Keratinocyte (primary cell): ENCODE results near the gene MRPS7. TPM values are rescaled to one million over a fixed set of nuclear protein-coding genes. Genes with fewer than 3 reads are reported as not detected.

Experiments
- DNase-seq: peaks from one replicate; pipeline ENCODE4 v3.0.0-alpha.2; 2011; ENCODE audit warnings: low read depth, missing footprints, low spot score
- FAIRE-seq: peaks from 2 replicates; lab custom pipeline; 2011; peaks lifted over from hg19 to GRCh38; lab: Jason Lieb, UNC
- H2AFZ ChIP-seq: 2 replicates; pipeline ENCODE4 v1.6.0; 2012; ENCODE audit warnings: low read length, control low read depth, inconsistent platforms; ENCODE audit not compliant: control insufficient read depth
- H3K27ac ChIP-seq: 2 replicates; pipeline ENCODE4 v1.5.1; 2011; ENCODE audit warnings: low read length; ENCODE audit not compliant: control insufficient read depth, insufficient read depth
- H3K27me3 ChIP-seq: 3 replicates; pipeline ENCODE4 v1.6.0; 2011; ENCODE audit warnings: low read length; ENCODE audit not compliant: control insufficient read depth, insufficient read depth; ENCODE audit errors: extremely low read depth
- H3K36me3 ChIP-seq, 2 experiments: 2 replicates in 1 of 2; 3 replicates in 1 of 2; pipeline ENCODE4 v1.5.1; 2011; ENCODE audit warnings: low read length in 2 of 2, mild to moderate bottlenecking in 1 of 2; ENCODE audit not compliant: control insufficient read depth in 2 of 2, insufficient read depth in 2 of 2; ENCODE audit errors: extremely low read depth in 1 of 2
- H3K4me1 ChIP-seq: 3 replicates; pipeline ENCODE4 v1.5.1; 2011; ENCODE audit warnings: low read length; ENCODE audit not compliant: control insufficient read depth, insufficient read depth; ENCODE audit errors: extremely low read depth
- H3K4me2 ChIP-seq: 3 replicates; pipeline ENCODE4 v1.6.0; 2011; ENCODE audit warnings: low read depth, low read length; ENCODE audit not compliant: control insufficient read depth, insufficient read depth; ENCODE audit errors: extremely low read depth
- H3K4me3 ChIP-seq, 3 experiments: fragments of 200-600 bp in 1 of 3; sonication (generic) in 1 of 3; 2 replicates in 2 of 3; 3 replicates in 1 of 3; pipeline ENCODE4 v1.5.1; 2011 to 2016; ENCODE audit warnings: low read length in 3 of 3, mild to moderate bottlenecking in 3 of 3, control low read depth in 2 of 3, inconsistent platforms in 1 of 3, low read depth in 1 of 3, mixed read lengths in 1 of 3, mixed run types in 1 of 3, moderate library complexity in 1 of 3; ENCODE audit not compliant: control insufficient read depth in 2 of 3, insufficient read depth in 2 of 3; ENCODE audit errors: extremely low read depth in 1 of 3
- H3K79me2 ChIP-seq: 2 replicates; pipeline ENCODE4 v1.6.0; 2012; ENCODE audit warnings: low read length; ENCODE audit not compliant: control insufficient read depth, insufficient read depth
- H3K9ac ChIP-seq: 3 replicates; pipeline ENCODE4 v1.6.0; 2011; ENCODE audit warnings: low read length; ENCODE audit not compliant: control insufficient read depth, insufficient read depth; ENCODE audit errors: extremely low read depth
- H3K9me1 ChIP-seq: 3 replicates; pipeline ENCODE4 v1.6.0; 2011; ENCODE audit warnings: low read length; ENCODE audit not compliant: control insufficient read depth, insufficient read depth; ENCODE audit errors: extremely low read depth
- H3K9me3 ChIP-seq: 2 replicates; pipeline ENCODE4 v1.5.1; 2012; ENCODE audit warnings: low read depth, low read length; ENCODE audit not compliant: control insufficient read depth
- H4K20me1 ChIP-seq: 3 replicates; pipeline ENCODE4 v1.6.0; 2011; ENCODE audit warnings: low read length; ENCODE audit not compliant: control insufficient read depth, insufficient read depth; ENCODE audit errors: extremely low read depth
- EZH2 ChIP-seq: IDR thresholded peaks from one replicate; pipeline ENCODE4 v1.6.1; 2012; ENCODE audit warnings: inconsistent platforms, mild to moderate bottlenecking, low read length, moderate library complexity
- dilution Hi-C: fragments of 300-500 bp; cut with MboI; formaldehyde crosslinking; loops from one replicate; pipeline ENCODE4 v1.7.0; 2020; ENCODE audit warnings: low sequenced_read_pairs; ENCODE audit not compliant: extremely low pct_ligation_motif_present
- polyA plus RNA-seq, 5 experiments: library from polyadenylated mRNA; depleted of rRNA in 3 of 5; stranded (reverse) in 3 of 5; stranded (forward) in 1 of 5; unstranded in 1 of 5; fragments of >200 nt; gene quantifications; 1 replicate in 1 of 5; 2 replicates in 3 of 5; 3 replicates in 1 of 5; pipeline versions ENCODE4 v1.2.1 to v1.2.3, GENCODE V29; 2011 to 2012; ENCODE audit warnings: missing spikeins in 2 of 5, low read depth in 1 of 5, low replicate concordance in 1 of 5
- TF ChIP-seq, protein P1 (sequence below), 3 experiments: IDR thresholded peaks in 1 of 3; conservative IDR thresholded peaks in 1 of 3; optimal IDR thresholded peaks in 1 of 3; 2 replicates in 2 of 3; 3 replicates in 1 of 3; pipeline versions ENCODE3 to v1.5.1; 2011; ENCODE audit warnings: low read length in 3 of 3, mild to moderate bottlenecking in 3 of 3, moderate library complexity in 2 of 3, control low read depth in 1 of 3, inconsistent platforms in 1 of 3; ENCODE audit not compliant: insufficient read depth in 2 of 3; ENCODE audit errors: extremely low read depth in 1 of 3

Gene MRPS7
- polyA plus RNA-seq, 1 donor (not counting 4 experiments of a cell fraction or from before 2014, with no cell fraction given) = 79.0 TPM

DNA sequence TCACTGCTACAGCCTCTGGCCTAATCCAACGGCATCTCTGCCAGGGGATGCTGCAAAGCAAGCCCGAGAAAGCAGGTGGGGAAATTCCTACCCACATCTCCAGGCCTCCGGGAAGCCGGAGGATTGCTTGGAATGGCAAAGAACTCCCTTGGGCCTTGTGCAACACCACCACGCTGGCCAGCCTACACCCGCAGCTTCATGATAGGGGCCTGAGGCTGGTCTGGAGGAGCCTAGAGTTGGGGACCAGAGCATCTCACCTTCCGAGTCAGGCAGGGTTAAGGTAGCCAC is 20.6 kb upstream of the MRPS7 start:
- Histone ChIP-seq H3K9me3 (no peaks in the 10 kb centered on the region), H4K20me1 (peaks cover 9% of the 10 kb centered on the region), H3K27ac (no peak overlapping the region), H2AFZ (no peak overlapping the region), H3K9ac (no peak overlapping the region), H3K4me1 (no peaks in the 10 kb centered on the region), H3K79me2 (no peaks in the 10 kb centered on the region), H3K36me3 (peaks cover 58 to 78% of the 10 kb centered on the region in 2 experiments), H3K9me1 (no peaks in the 10 kb centered on the region), H3K4me3 (no peak overlapping the region), H3K4me2 (no peak overlapping the region), H3K27me3 (no peaks in the 10 kb centered on the region)
- TF ChIP-seq EZH2 = no peak
- TF ChIP-seq, protein P1, sequence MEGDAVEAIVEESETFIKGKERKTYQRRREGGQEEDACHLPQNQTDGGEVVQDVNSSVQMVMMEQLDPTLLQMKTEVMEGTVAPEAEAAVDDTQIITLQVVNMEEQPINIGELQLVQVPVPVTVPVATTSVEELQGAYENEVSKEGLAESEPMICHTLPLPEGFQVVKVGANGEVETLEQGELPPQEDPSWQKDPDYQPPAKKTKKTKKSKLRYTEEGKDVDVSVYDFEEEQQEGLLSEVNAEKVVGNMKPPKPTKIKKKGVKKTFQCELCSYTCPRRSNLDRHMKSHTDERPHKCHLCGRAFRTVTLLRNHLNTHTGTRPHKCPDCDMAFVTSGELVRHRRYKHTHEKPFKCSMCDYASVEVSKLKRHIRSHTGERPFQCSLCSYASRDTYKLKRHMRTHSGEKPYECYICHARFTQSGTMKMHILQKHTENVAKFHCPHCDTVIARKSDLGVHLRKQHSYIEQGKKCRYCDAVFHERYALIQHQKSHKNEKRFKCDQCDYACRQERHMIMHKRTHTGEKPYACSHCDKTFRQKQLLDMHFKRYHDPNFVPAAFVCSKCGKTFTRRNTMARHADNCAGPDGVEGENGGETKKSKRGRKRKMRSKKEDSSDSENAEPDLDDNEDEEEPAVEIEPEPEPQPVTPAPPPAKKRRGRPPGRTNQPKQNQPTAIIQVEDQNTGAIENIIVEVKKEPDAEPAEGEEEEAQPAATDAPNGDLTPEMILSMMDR (optimal IDR thresholded peaks at IDR 0.05 in 1 of 3, IDR thresholded peaks at IDR 0.05 in 1 of 3, conservative IDR thresholded peaks at IDR 0.05 in 1 of 3; ENCODE audit: extremely low read depth in 1 of 3, insufficient read depth in 2 of 3, low read length in 3 of 3) = no peak
- FAIRE-seq (no peak), DNase-seq (no peak)
- dilution Hi-C loops = no loop called here

- FAIRE-seq = no peak
- H3K27me3 ChIP-seq = no peaks in the 10 kb centered on the region
- H3K36me3 ChIP-seq = peaks cover 62 to 79% of the 10 kb centered on the region in 2 experiments
- H3K27ac ChIP-seq = no peak overlapping the region
- H3K9ac ChIP-seq = no peak overlapping the region
- no peak overlapping the region for H3K4me2 ChIP-seq
- no peaks in the 10 kb centered on the region for H3K9me3 ChIP-seq
- no peaks in the 10 kb centered on the region for H3K9me1 ChIP-seq
- no peaks in the 10 kb centered on the region for H3K4me1 ChIP-seq
- dilution Hi-C loops = no loop called here
- DNase-seq = no peak
- no peaks in the 10 kb centered on the region for H3K79me2 ChIP-seq
- TF ChIP-seq EZH2 = no peak
- TF ChIP-seq, protein P1 (optimal IDR thresholded peaks at IDR 0.05 in 1 of 3, IDR thresholded peaks at IDR 0.05 in 1 of 3, conservative IDR thresholded peaks at IDR 0.05 in 1 of 3; ENCODE audit: extremely low read depth in 1 of 3, insufficient read depth in 2 of 3, low read length in 3 of 3) = no peak
- H3K4me3 ChIP-seq = no peak overlapping the region
- H4K20me1 ChIP-seq = peaks cover 9% of the 10 kb centered on the region
- H2AFZ ChIP-seq = no peak overlapping the region
Measured at GRCh38 chr17:75241502-75241901, 20.2 kb upstream of the MRPS7 start.
